HepG2 (cell line): ENCODE data around the gene DLL1. TPM values are rescaled to one million over a fixed set of nuclear protein-coding genes. Genes with fewer than 3 reads are reported as not detected.

ENCODE experiments used
- ATAC-seq: fragments of 200-7000 bp; cut with Tn5 transposase; 3 replicates; pipeline ENCODE4 v1.9.1; 2020; ENCODE audit warnings: mild to moderate bottlenecking, moderate library complexity
- BruUV-seq: library from RNA; stranded (reverse); fragments of 400-500 nt; replicated peaks from 2 replicates; lab custom pipeline; 2021; lab: Mats Ljungman, UMichigan
- CTCF ChIA-PET: fragments of 300-600 bp; formaldehyde crosslinking; extraction: SDS; loops from one replicate; lab custom pipeline; 2021; ENCODE audit warnings: low total read pairs, inconsistent platforms, low intra/inter-chr PET ratio; lab: Yijun Ruan, JAX
- POLR2A ChIA-PET: fragments of 350-600 bp; sonication (Branson Sonifier 250); formaldehyde crosslinking; loops from one replicate; lab custom pipeline; 2020; ENCODE audit warnings: antibody characterized with exemption, inconsistent platforms; lab: Yijun Ruan, JAX
- DNase-seq: peaks from one replicate; pipeline ENCODE4 v3.0.0-alpha.2; 2015; ENCODE audit warnings: low spot score
- FAIRE-seq: peaks from 3 replicates; lab custom pipeline; 2011; peaks lifted over from hg19 to GRCh38; lab: Jason Lieb, UNC
- H2AFZ ChIP-seq: one replicate; pipeline ENCODE4 v1.6.1; 2011; ENCODE audit warnings: low read length, inconsistent platforms
- H3K27ac ChIP-seq: fragments of 300-600 bp; 3 replicates; pipeline ENCODE4 v1.8.0; 2011; ENCODE audit warnings: mixed run types, mild to moderate bottlenecking, mixed read lengths, low read length, inconsistent platforms; ENCODE audit not compliant: insufficient read depth; ENCODE audit errors: extremely low read length
- H3K27me3 ChIP-seq, 2 experiments: fragments of 200-600 bp in 1 of 2; 2 replicates in 1 of 2; 3 replicates in 1 of 2; pipeline versions ENCODE4 v1.6.0 to v1.8.0; 2011; ENCODE audit warnings: low read length in 2 of 2, mild to moderate bottlenecking in 2 of 2, moderate library complexity in 2 of 2, inconsistent platforms in 1 of 2; ENCODE audit not compliant: insufficient read depth in 2 of 2, control insufficient read depth in 1 of 2
- H3K36me3 ChIP-seq, 2 experiments: fragments of 200-600 bp in 1 of 2; replicated peaks in 1 of 2; 2 replicates in 1 of 2; 3 replicates in 1 of 2; pipeline versions ENCODE4 v1.5.1 to v1.8.0; 2011; ENCODE audit warnings: low read length in 2 of 2, inconsistent platforms in 1 of 2; ENCODE audit not compliant: insufficient read depth in 2 of 2, control insufficient read depth in 1 of 2
- H3K4me1 ChIP-seq: 2 replicates; pipeline ENCODE4 v1.5.1; 2012; ENCODE audit warnings: low read length, inconsistent platforms; ENCODE audit not compliant: insufficient read depth
- H3K4me2 ChIP-seq: 2 replicates; pipeline ENCODE4 v1.6.0; 2011; ENCODE audit warnings: low read depth, low read length, inconsistent platforms
- H3K4me3 ChIP-seq, 3 experiments: fragments of 200-600 bp in 1 of 3; sonication (generic), shearing (Covaris generic) in 1 of 3; replicated peaks in 1 of 3; 2 replicates each; pipeline ENCODE4 v1.5.1; 2011 to 2016; ENCODE audit warnings: low read length in 3 of 3, inconsistent platforms in 2 of 3, low read depth in 2 of 3, mild to moderate bottlenecking in 2 of 3, control low read depth in 1 of 3, mixed read lengths in 1 of 3; ENCODE audit not compliant: insufficient read depth in 1 of 3
- H3K79me2 ChIP-seq: one replicate; pipeline ENCODE4 v1.6.1; 2011; ENCODE audit warnings: low read length, inconsistent platforms; ENCODE audit not compliant: insufficient read depth
- H3K9ac ChIP-seq: 2 replicates; pipeline ENCODE4 v1.6.0; 2011; ENCODE audit warnings: mild to moderate bottlenecking, low read depth, low read length, inconsistent platforms; ENCODE audit not compliant: insufficient read depth
- H3K9me3 ChIP-seq: 2 replicates; pipeline ENCODE4 v1.5.1; 2012; ENCODE audit warnings: mild to moderate bottlenecking, low read length
- H4K20me1 ChIP-seq: 2 replicates; pipeline ENCODE4 v1.6.0; 2011; ENCODE audit warnings: inconsistent platforms, mild to moderate bottlenecking, low read length, moderate library complexity; ENCODE audit not compliant: insufficient read depth
- KDM2A ChIP-seq: sonication (generic); formaldehyde crosslinking; IDR thresholded peaks from 2 replicates; pipeline ENCODE4 v1.4.0; 2020; ENCODE audit warnings: low read depth, missing genetic modification reagents, borderline replicate concordance
- MXD4 ChIP-seq: IDR thresholded peaks from 2 replicates; pipeline ENCODE4 v1.6.1; 2016; ENCODE audit warnings: mild to moderate bottlenecking, missing biosample characterization, missing genetic modification reagents
- POLR2A ChIP-seq, 2 experiments: IDR thresholded peaks; 2 replicates each; pipeline ENCODE4 v1.6.1; 2011; ENCODE audit warnings: low read depth in 2 of 2, low read length in 2 of 2, mild to moderate bottlenecking in 1 of 2, moderate library complexity in 1 of 2; ENCODE audit not compliant: insufficient read depth in 1 of 2
- SOX13 ChIP-seq, 3 experiments: fragments of 450-650 bp in 1 of 3; sonication (generic) in 1 of 3; formaldehyde crosslinking in 1 of 3; IDR thresholded peaks in 2 of 3; conservative IDR thresholded peaks in 1 of 3; 2 replicates each; pipeline versions ENCODE4 v1.5.0 to v1.6.1; 2016 to 2020; ENCODE audit warnings: antibody characterized with exemption in 1 of 3, mild to moderate bottlenecking in 1 of 3, missing compliant biosample characterization in 1 of 3, missing genetic modification reagents in 1 of 3, moderate library complexity in 1 of 3
- TAF15 ChIP-seq: fragments of 200-400 bp; formaldehyde crosslinking; IDR thresholded peaks from one replicate; pipeline ENCODE4 v1.6.1; 2018; ENCODE audit warnings: mild to moderate bottlenecking, low read depth, low read length; ENCODE audit not compliant: poor library complexity, severe bottlenecking
- ZNF224 ChIP-seq: sonication (generic); formaldehyde crosslinking; IDR thresholded peaks from 2 replicates; pipeline ENCODE4 v1.5.0; 2020; ENCODE audit warnings: mild to moderate bottlenecking, missing genetic modification reagents
- ZNF256 ChIP-seq: sonication (generic); formaldehyde crosslinking; conservative IDR thresholded peaks from 2 replicates; pipeline ENCODE4 v1.4.0; 2020; ENCODE audit warnings: missing genetic modification reagents
- ZNF598 ChIP-seq: sonication (generic); formaldehyde crosslinking; IDR thresholded peaks from 2 replicates; pipeline ENCODE4 v1.5.1; 2020; ENCODE audit warnings: mild to moderate bottlenecking, missing genetic modification reagents, borderline replicate concordance
- ZNF614 ChIP-seq: IDR thresholded peaks from 2 replicates; pipeline ENCODE4 v1.6.1; 2018; ENCODE audit warnings: missing biosample characterization, missing genetic modification reagents, inconsistent platforms, borderline replicate concordance
- ZNF709 ChIP-seq: sonication (generic); formaldehyde crosslinking; IDR thresholded peaks from 2 replicates; pipeline ENCODE4 v1.5.0; 2020; ENCODE audit warnings: mild to moderate bottlenecking, missing genetic modification reagents
- ZNF782 ChIP-seq: sonication (generic); formaldehyde crosslinking; IDR thresholded peaks from 2 replicates; pipeline ENCODE4 v1.4.0; 2020; ENCODE audit warnings: missing genetic modification reagents, mild to moderate bottlenecking, borderline replicate concordance
- WGBS: methylation state at CpG from one replicate; pipeline ENCODE4 v1.1.6; 2017; ENCODE audit warnings: low lambda C conversion rate; 5-methylcytosine and 5-hydroxymethylcytosine counted together
- in situ Hi-C: cut with HindIII; loops from 2 replicates; pipeline ENCODE4 v1.10.0; 2017; ENCODE audit warnings: low pct_unique_long_range_greater_than_20kb; ENCODE audit not compliant: extremely low pct_ligation_motif_present
- intact Hi-C: fragments of 100-400 bp; cut with micrococcal nuclease; formaldehyde crosslinking; loops from one replicate; pipeline ENCODE4 v1.10.0; 2022; ENCODE audit not compliant: unreplicated experiment
- polyA plus RNA-seq, 8 experiments: library from polyadenylated mRNA; depleted of rRNA in 3 of 8; stranded (reverse) in 7 of 8; unstranded in 1 of 8; fragments of >200 nt; fragmentation: Illumina TruSeq in 4 of 8; extraction: Trizol in 4 of 8; gene quantifications; 2 replicates each; pipeline versions ENCODE4 v1.2.1 to v1.2.3, GENCODE V29; 2011 to 2016; ENCODE audit warnings: low read depth in 4 of 8, missing spikeins in 1 of 8, mixed read lengths in 1 of 8; ENCODE audit not compliant: insufficient read depth in 1 of 8
- total RNA-seq, 5 experiments: library from RNA; depleted of rRNA; stranded (reverse); fragments of >200 nt; fragmentation: Illumina TruSeq; extraction: Trizol; gene quantifications; 2 replicates each; pipeline ENCODE4 v1.2.3, GENCODE V29; 2016; ENCODE audit warnings: low read depth in 1 of 5
- TF ChIP-seq, protein P1 (sequence below): sonication (generic); formaldehyde crosslinking; IDR thresholded peaks from 2 replicates; pipeline ENCODE4 v1.4.0; 2020; ENCODE audit warnings: missing genetic modification reagents

The DLL1 gene
- total and polyA plus RNA-seq, 2 of the 13 experiments (the other 11 are each of a cell fraction or from before 2014, with no cell fraction given): not detected

DNA sequence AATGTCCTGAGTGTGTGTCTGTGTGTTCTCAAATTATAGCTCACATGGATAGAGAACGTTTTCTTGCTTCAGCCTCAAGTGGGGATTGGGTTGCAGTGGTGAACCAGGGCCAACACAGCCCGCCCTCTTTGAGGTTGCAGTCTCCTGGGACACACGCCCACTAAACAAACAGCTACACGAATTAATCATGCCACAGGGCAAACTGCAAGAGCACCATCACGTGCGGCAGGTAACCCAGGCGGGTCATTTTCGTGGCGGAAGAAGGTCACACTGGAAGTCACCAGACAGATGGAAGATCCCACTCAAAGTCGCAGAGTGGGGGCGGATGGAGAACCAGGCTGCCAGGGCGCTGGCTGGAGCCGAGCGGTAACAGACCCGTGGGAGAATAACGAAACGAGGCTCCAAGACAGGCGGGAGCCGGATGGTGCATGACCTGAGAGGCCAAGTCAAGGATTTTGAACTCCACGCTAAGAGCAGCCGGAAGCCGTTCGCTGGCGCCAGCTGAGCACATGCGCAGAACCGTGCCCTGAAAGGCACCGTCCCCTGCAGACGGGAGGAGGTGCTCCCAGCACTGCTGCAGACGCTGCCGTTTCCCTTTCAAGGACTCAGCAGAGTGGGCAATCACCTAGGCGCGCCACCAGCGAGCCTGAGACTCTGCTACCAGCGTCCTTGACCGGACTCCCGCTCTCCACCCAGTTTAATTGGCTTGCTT is 10.7 kb downstream of the DLL1 start (continued):
- TF ChIP-seq ZNF598: 0 out of 2 replicates have a peak, but pooled peaks have one; percentile 26
- no peak for TF ChIP-seq SOX13 (IDR thresholded peaks at IDR 0.05)
- TF ChIP-seq SOX13 (CRISPR knock-in tag; conservative IDR thresholded peaks at IDR 0.05 in 1 of 2, IDR thresholded peaks at IDR 0.05 in 1 of 2): no peak
- TF ChIP-seq TAF15: no peak
- peak; percentile 49; the same call in 1 of the 2 replicates for TF ChIP-seq ZNF224 (CRISPR knock-in tag)
- no peak for TF ChIP-seq ZNF782 (CRISPR knock-in tag)

DNA sequence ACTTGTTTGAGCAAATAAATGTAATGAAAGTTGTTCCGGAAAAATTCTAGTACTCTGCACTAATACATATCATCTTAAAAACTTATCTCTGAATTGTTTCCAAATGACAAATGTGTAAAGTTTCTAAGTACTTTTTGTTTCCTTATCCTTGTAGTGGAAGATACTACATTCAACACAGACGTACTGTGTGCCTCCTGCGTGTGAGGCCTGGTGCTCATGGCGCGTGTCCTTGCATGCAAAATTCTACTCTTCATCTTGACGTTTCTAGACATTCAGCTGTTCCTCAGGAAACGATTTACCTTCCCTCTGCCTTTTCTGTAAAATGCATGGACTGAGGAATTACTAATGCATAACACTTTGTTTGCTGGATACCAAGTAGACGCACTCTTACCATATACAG is 11.5 kb downstream of the DLL1 start:
- no peak overlapping the region for H3K4me2 ChIP-seq
- intact Hi-C loops: no loop called here
- in situ Hi-C loops: no loop called here
- H3K4me1 ChIP-seq: peaks cover 8% of the 10 kb centered on the region; the same call in 1 of the 2 replicates
- no peak overlapping the region for H2AFZ ChIP-seq
- FAIRE-seq (no peak), DNase-seq (no peak), ATAC-seq (no peak)
- H4K20me1 ChIP-seq: no peaks in the 10 kb centered on the region
- H3K9ac ChIP-seq: no peak overlapping the region
- H3K79me2 ChIP-seq: no peaks in the 10 kb centered on the region
- no peak overlapping the region for H3K27ac ChIP-seq
- H3K36me3 ChIP-seq: no peaks in the 10 kb centered on the region
- TF ChIP-seq ZNF614 (no peak), MXD4 (no peak), ZNF709 (CRISPR knock-in tag) (no peak), POLR2A (IDR thresholded peaks at IDR 0.05; ENCODE audit: insufficient read depth in 1 of 2, low read depth in 2 of 2, low read length in 2 of 2) (no peak), KDM2A (CRISPR knock-in tag) (no peak), ZNF256 (CRISPR knock-in tag) (no peak)
- TF ChIP-seq, protein P1, sequence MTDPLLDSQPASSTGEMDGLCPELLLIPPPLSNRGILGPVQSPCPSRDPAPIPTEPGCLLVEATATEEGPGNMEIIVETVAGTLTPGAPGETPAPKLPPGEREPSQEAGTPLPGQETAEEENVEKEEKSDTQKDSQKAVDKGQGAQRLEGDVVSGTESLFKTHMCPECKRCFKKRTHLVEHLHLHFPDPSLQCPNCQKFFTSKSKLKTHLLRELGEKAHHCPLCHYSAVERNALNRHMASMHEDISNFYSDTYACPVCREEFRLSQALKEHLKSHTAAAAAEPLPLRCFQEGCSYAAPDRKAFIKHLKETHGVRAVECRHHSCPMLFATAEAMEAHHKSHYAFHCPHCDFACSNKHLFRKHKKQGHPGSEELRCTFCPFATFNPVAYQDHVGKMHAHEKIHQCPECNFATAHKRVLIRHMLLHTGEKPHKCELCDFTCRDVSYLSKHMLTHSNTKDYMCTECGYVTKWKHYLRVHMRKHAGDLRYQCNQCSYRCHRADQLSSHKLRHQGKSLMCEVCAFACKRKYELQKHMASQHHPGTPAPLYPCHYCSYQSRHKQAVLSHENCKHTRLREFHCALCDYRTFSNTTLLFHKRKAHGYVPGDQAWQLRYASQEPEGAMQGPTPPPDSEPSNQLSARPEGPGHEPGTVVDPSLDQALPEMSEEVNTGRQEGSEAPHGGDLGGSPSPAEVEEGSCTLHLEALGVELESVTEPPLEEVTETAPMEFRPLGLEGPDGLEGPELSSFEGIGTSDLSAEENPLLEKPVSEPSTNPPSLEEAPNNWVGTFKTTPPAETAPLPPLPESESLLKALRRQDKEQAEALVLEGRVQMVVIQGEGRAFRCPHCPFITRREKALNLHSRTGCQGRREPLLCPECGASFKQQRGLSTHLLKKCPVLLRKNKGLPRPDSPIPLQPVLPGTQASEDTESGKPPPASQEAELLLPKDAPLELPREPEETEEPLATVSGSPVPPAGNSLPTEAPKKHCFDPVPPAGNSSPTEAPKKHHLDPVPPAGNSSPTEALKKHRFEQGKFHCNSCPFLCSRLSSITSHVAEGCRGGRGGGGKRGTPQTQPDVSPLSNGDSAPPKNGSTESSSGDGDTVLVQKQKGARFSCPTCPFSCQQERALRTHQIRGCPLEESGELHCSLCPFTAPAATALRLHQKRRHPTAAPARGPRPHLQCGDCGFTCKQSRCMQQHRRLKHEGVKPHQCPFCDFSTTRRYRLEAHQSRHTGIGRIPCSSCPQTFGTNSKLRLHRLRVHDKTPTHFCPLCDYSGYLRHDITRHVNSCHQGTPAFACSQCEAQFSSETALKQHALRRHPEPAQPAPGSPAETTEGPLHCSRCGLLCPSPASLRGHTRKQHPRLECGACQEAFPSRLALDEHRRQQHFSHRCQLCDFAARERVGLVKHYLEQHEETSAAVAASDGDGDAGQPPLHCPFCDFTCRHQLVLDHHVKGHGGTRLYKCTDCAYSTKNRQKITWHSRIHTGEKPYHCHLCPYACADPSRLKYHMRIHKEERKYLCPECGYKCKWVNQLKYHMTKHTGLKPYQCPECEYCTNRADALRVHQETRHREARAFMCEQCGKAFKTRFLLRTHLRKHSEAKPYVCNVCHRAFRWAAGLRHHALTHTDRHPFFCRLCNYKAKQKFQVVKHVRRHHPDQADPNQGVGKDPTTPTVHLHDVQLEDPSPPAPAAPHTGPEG: no peak
- no peaks in the 10 kb centered on the region for H3K9me3 ChIP-seq
- WGBS: 66% methylated on average over 8 of the region's 8 CpGs
- POLR2A ChIA-PET: no interaction called here
- H3K4me3 ChIP-seq: no peak overlapping the region
- H3K27me3 ChIP-seq: peaks cover 13 to 81% of the 10 kb centered on the region in 2 experiments
- no TSS peak for BruUV-seq
- CTCF ChIA-PET: no interaction called here
